GM21717 (cell line): ENCODE results near the gene LCN15.
"Not testable (repeated sequence)": the region's sequence is repeated elsewhere in the genome, so short reads cannot be mapped to it uniquely, and the experiment has no call there.

ENCODE experiments used
- ATAC-seq: cut with Tn5 transposase; IDR thresholded peaks from one replicate; pipeline ENCODE4 v1.9.1; 2021; ENCODE audit warnings: mild to moderate bottlenecking, moderate library complexity; ENCODE audit not compliant: unreplicated experiment

The LCN15 gene

GRCh38 chr9:136723362-136723976 is 40.8 kb downstream of the LCN15 start:
- ATAC-seq, result no peak

- ATAC-seq, result no peak
Observed at GRCh38 chr9:136722969-136723356, 41.4 kb downstream of the LCN15 start.

GRCh38 chr9:136722093-136722968 is 42.0 kb downstream of the LCN15 start:
- ATAC-seq, result no peak

GRCh38 chr9:136721339-136722092 is 42.8 kb downstream of the LCN15 start:
- no peak for ATAC-seq

- ATAC-seq, result no peak
Observed at GRCh38 chr9:136720898-136721338, 43.4 kb downstream of the LCN15 start.

GRCh38 chr9:136720251-136720897 is 43.9 kb downstream of the LCN15 start:
- no peak for ATAC-seq

GRCh38 chr9:136719195-136719880 is 45.0 kb downstream of the LCN15 start:
- ATAC-seq, result no peak

- no peak for ATAC-seq
Observed at GRCh38 chr9:136718345-136719194, 45.7 kb downstream of the LCN15 start.

GRCh38 chr9:136717399-136717798 is 46.9 kb downstream of the LCN15 start:
- no peak for ATAC-seq

GRCh38 chr9:136714893-136715274 is 49.4 kb downstream of the LCN15 start:
- no peak for ATAC-seq

- ATAC-seq, result no peak
Observed at GRCh38 chr9:136714096-136714892, 50.0 kb downstream of the LCN15 start.

- ATAC-seq, result no peak
Observed at GRCh38 chr9:136713550-136713949, 50.8 kb downstream of the LCN15 start.

- no peak for ATAC-seq
Observed at GRCh38 chr9:136712690-136713544, 51.4 kb downstream of the LCN15 start.

GRCh38 chr9:136711751-136712689 is 52.3 kb downstream of the LCN15 start, which contains the start of gene DIPK1B:
Gene DIPK1B (plus strand): TSS chr9:136712572. CDS start chr9:136712666, 94 bp downstream.
- no peak for ATAC-seq

- ATAC-seq, result not testable (repeated sequence)
Observed at GRCh38 chr9:136711219-136711648, 53.1 kb downstream of the LCN15 start.

- ATAC-seq, result no peak
Observed at GRCh38 chr9:136710543-136710942, 53.8 kb downstream of the LCN15 start.
